ENCODE measurements around the gene BET1. TPM values are rescaled to one million over a fixed set of nuclear protein-coding genes. Genes with fewer than 3 reads are reported as not detected.

Gene BET1
- total and polyA plus RNA-seq, 2 of the 8 experiments (the other 6 are each of a cell fraction or from before 2014, with no cell fraction given), result 20.6 to 31.7 TPM

DNA sequence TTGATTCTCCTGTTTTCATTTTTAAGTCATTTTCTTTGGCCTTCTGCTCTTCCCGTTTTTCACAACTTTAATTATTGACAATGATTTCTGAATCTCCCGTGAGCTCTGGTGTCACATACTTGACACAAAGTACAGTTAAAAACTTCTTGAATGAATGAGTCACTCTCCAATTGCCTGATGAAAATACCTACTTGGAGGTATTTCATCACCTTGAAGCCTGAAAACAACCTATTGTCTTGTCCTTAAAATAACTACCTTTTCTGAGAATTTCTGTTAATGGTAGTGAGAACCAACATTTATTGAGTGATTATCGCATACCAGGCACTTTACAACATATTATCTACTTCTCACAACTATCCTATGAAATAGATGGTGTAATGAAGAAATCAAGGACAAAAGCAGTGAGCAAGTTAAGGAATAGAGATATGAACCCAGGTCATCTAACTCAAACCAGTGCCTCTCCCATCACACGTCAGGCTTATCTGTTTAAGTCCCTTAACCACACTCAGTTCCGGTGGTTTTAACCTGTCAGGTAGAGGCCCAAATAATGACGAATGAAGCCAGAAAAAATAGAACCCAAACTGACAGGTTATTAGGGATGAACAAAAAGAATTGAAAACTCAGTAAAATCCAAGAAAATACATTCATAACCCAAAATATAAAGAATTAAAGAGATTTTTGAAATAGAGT, 11.6 kb downstream of the BET1 start:
- no peak overlapping the region for H2BK12ac ChIP-seq (ENCODE audit: low read depth, low read length)
- TF ChIP-seq, protein P1, sequence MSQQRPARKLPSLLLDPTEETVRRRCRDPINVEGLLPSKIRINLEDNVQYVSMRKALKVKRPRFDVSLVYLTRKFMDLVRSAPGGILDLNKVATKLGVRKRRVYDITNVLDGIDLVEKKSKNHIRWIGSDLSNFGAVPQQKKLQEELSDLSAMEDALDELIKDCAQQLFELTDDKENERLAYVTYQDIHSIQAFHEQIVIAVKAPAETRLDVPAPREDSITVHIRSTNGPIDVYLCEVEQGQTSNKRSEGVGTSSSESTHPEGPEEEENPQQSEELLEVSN (IDR thresholded peaks at IDR 0.05), result no peak
- TF ChIP-seq CBX5 (IDR thresholded peaks at IDR 0.05; ENCODE audit: low read depth, low read length), result no peak
- TF ChIP-seq SIN3A (conservative IDR thresholded peaks at IDR 0.05 in 1 of 2, IDR thresholded peaks at IDR 0.05 in 1 of 2; ENCODE audit: low read depth in 1 of 2, low read length in 2 of 2), result no peak
- TF ChIP-seq PHF8 (conservative IDR thresholded peaks at IDR 0.05; ENCODE audit: low read depth, low read length), result no peak
- TF ChIP-seq GABPA (IDR thresholded peaks at IDR 0.05; ENCODE audit: borderline replicate concordance, insufficient read depth, low read length), result no peak
- TF ChIP-seq SP2 (IDR thresholded peaks at IDR 0.05; ENCODE audit: low read length), result no peak
- H3K18ac ChIP-seq (ENCODE audit: extremely low read depth, low read length), result no peak overlapping the region
- ChIA-PET CTCF (ENCODE audit: partially characterized antibody) (no interaction called here), POLR2A (ENCODE audit: partially characterized antibody) (no interaction called here)
- no peak overlapping the region for H2BK15ac ChIP-seq (ENCODE audit: low read length)
- H3K14ac ChIP-seq (ENCODE audit: insufficient read length), result no peak overlapping the region
- no peak overlapping the region for H2BK120ac ChIP-seq (replicated peaks; ENCODE audit: low read depth, low read length)
- H3K4ac ChIP-seq (replicated peaks; ENCODE audit: insufficient read length, low read depth, low read length), result no peak overlapping the region
- no peak overlapping the region for H2AFZ ChIP-seq (ENCODE audit: low read length)
- H4K91ac ChIP-seq (replicated peaks; ENCODE audit: insufficient read length, low read length), result no peak overlapping the region
- DNase-seq (ENCODE audit: low read depth in 1 of 2, low spot score in 2 of 2) (no peak), FAIRE-seq (no peak)
- H3K9ac ChIP-seq (replicated peaks in 1 of 4; ENCODE audit: extremely low read depth in 1 of 4, low read depth in 3 of 4, low read length in 3 of 4), result no peak overlapping the region
- H3K9me3 ChIP-seq (ENCODE audit: insufficient read depth in 2 of 2, low read depth in 1 of 2, low read length in 1 of 2), result no peaks in the 10 kb centered on the region
- no peaks in the 10 kb centered on the region for H3K23me2 ChIP-seq (ENCODE audit: low read depth, low read length)
- peaks cover 0 to 2% of the 10 kb centered on the region in 2 experiments for H4K20me1 ChIP-seq (replicated peaks in 1 of 2; ENCODE audit: control insufficient read depth in 1 of 2, insufficient read depth in 2 of 2, low read length in 2 of 2)
- no peak overlapping the region for H3K23ac ChIP-seq (ENCODE audit: insufficient read length)
- no peaks in the 10 kb centered on the region for H3K79me1 ChIP-seq (ENCODE audit: low read depth, low read length)
- no peak overlapping the region for H2BK20ac ChIP-seq (ENCODE audit: low read length)
- H2BK5ac ChIP-seq (ENCODE audit: low read depth, low read length), result no peak overlapping the region
- H3K27me3 ChIP-seq (replicated peaks in 1 of 4; ENCODE audit: control insufficient read depth in 3 of 4, extremely low read depth in 1 of 4, insufficient read depth in 3 of 4, low read length in 3 of 4), result no peaks in the 10 kb centered on the region
- 87% methylated on average over 6 of the region's 6 CpGs; no CpG with 5 or more reads in 1 of the 2 experiments for WGBS, 2 experiments (ENCODE audit: extremely low coverage in 1 of 2, insufficient coverage in 1 of 2, insufficient read length in 1 of 2, insufficient replicate concordance in 2 of 2, low coverage in 1 of 2, low lambda C conversion rate in 2 of 2, missing lambda C conversion rate in 1 of 2)
- no peak overlapping the region for H4K5ac ChIP-seq (ENCODE audit: insufficient read length, low read depth, low read length)
- H3K4me2 ChIP-seq (ENCODE audit: insufficient read depth in 1 of 2, low read depth in 2 of 2, low read length in 2 of 2), result no peak overlapping the region
- H3K79me2 ChIP-seq (ENCODE audit: control insufficient read depth in 1 of 2, insufficient read depth in 2 of 2, low read length in 2 of 2), result no peaks in the 10 kb centered on the region
- peaks cover 0 to 18% (median 0%) of the 10 kb centered on the region in 4 experiments; a peak in 2 of 8 replicates for H3K36me3 ChIP-seq (ENCODE audit: control insufficient read depth in 2 of 4, insufficient read depth in 4 of 4, low read length in 3 of 4)
- H3K4me1 ChIP-seq (replicated peaks in 1 of 4; ENCODE audit: control insufficient read depth in 3 of 4, insufficient read depth in 4 of 4, low read length in 3 of 4), result no peaks in the 10 kb centered on the region
- H3K27ac ChIP-seq (ENCODE audit: low read depth, low read length), result no peak overlapping the region
- H3K4me3 ChIP-seq (ENCODE audit: extremely low read depth in 1 of 4, insufficient read depth in 2 of 4, low read depth in 3 of 4, low read length in 4 of 4), result no peak overlapping the region
- H4K8ac ChIP-seq (ENCODE audit: extremely low read depth, insufficient read depth, low read length), result no peak overlapping the region
- no peak overlapping the region for H2AK5ac ChIP-seq (ENCODE audit: low read depth, low read length)
- no peak overlapping the region for H3K56ac ChIP-seq (replicated peaks; ENCODE audit: insufficient read length, low read depth, low read length)
